Activated CD8-positive, alpha-beta memory T cell treated with anti-CD3 and anti-CD28 coated beads for 24 hours (primary cell): ENCODE data around the gene COL10A1.

Experiments
- DNase-seq: peaks from one replicate; pipeline ENCODE4 v3.0.0-alpha.2; 2020

Gene COL10A1

GRCh38 chr6:116078522-116078921 is 47.4 kb downstream of the COL10A1 start:
- DNase-seq = no peak

- no peak for DNase-seq
Measured at GRCh38 chr6:116074732-116075390, 51.1 kb downstream of the COL10A1 start.

- DNase-seq = no peak
Measured at GRCh38 chr6:116073765-116074440, 52.0 kb downstream of the COL10A1 start.

GRCh38 chr6:116072368-116072767 is 53.6 kb downstream of the COL10A1 start:
- no peak for DNase-seq

GRCh38 chr6:116070616-116071389 is 55.1 kb downstream of the COL10A1 start:
- DNase-seq = no peak

GRCh38 chr6:116070101-116070500 is 55.8 kb downstream of the COL10A1 start:
- DNase-seq = no peak
